SK-N-SH treated with all-trans-retinoic acid at 6 μM for 48 hours (cell line): ENCODE data around the gene ZSWIM8.

Source experiments
- ATAC-seq: fragments of 200-7000 bp; cut with Tn5 transposase; 3 replicates; pipeline ENCODE4 v1.9.1; 2020; ENCODE audit warnings: mild to moderate bottlenecking, moderate library complexity
- BACH2 ChIP-seq: fragments of 250-450 bp; sonication (Bioruptor Pico); IDR thresholded peaks from 2 replicates; pipeline ENCODE4 v1.9.0; 2021; ENCODE audit warnings: mild to moderate bottlenecking, borderline replicate concordance
- CSDC2 ChIP-seq: fragments of 250-450 bp; sonication (Bioruptor Pico); IDR thresholded peaks from 2 replicates; pipeline ENCODE4 v1.5.0; 2020; ENCODE audit warnings: mild to moderate bottlenecking, moderate library complexity
- ESRRG ChIP-seq: fragments of 250-450 bp; sonication (Bioruptor Pico); IDR thresholded peaks from 2 replicates; pipeline ENCODE4 v1.6.1; 2021; ENCODE audit warnings: mild to moderate bottlenecking
- GLIS3 ChIP-seq: fragments of 250-450 bp; sonication (Bioruptor Pico); IDR thresholded peaks from 2 replicates; pipeline ENCODE4 v1.5.0; 2020; ENCODE audit warnings: mild to moderate bottlenecking, moderate library complexity
- ISL1 ChIP-seq: fragments of 250-450 bp; sonication (Bioruptor Pico); IDR thresholded peaks from 2 replicates; pipeline ENCODE4 v2.1.2; 2022; ENCODE audit warnings: mild to moderate bottlenecking, moderate library complexity
- OSR1 ChIP-seq: fragments of 250-450 bp; sonication (Bioruptor Pico); IDR thresholded peaks from 2 replicates; pipeline ENCODE4 v1.8.0; 2022; ENCODE audit warnings: moderate library complexity, mild to moderate bottlenecking, inconsistent platforms
- PPARA ChIP-seq: fragments of 250-450 bp; sonication (Bioruptor Pico); IDR thresholded peaks from 2 replicates; pipeline ENCODE4 v1.5.0; 2020; ENCODE audit warnings: mild to moderate bottlenecking, borderline replicate concordance
- RARB ChIP-seq: fragments of 250-450 bp; sonication (Bioruptor Pico); IDR thresholded peaks from 2 replicates; pipeline ENCODE4 v1.8.0; 2021; ENCODE audit warnings: mild to moderate bottlenecking, moderate library complexity
- SNAI2 ChIP-seq: fragments of 250-450 bp; sonication (Bioruptor Pico); IDR thresholded peaks from 2 replicates; pipeline ENCODE4 v1.5.0; 2020; ENCODE audit warnings: mild to moderate bottlenecking, moderate library complexity
- TCF4 ChIP-seq: fragments of 250-450 bp; sonication (Bioruptor Pico); IDR thresholded peaks from 2 replicates; pipeline ENCODE4 v1.8.0; 2021; ENCODE audit warnings: mild to moderate bottlenecking, moderate library complexity, borderline replicate concordance
- TOX ChIP-seq: fragments of 250-450 bp; sonication (Bioruptor Pico); IDR thresholded peaks from 2 replicates; pipeline ENCODE4 v1.8.0; 2021; ENCODE audit warnings: mild to moderate bottlenecking, moderate library complexity, borderline replicate concordance
- TSHZ2 ChIP-seq: fragments of 250-450 bp; sonication (Bioruptor Pico); IDR thresholded peaks from 2 replicates; pipeline ENCODE4 v1.5.0; 2020; ENCODE audit warnings: mild to moderate bottlenecking, moderate library complexity
- ZFP3 ChIP-seq: fragments of 250-450 bp; sonication (Bioruptor Pico); IDR thresholded peaks from 2 replicates; pipeline ENCODE4 v1.5.0; 2020; ENCODE audit warnings: mild to moderate bottlenecking, moderate library complexity
- ZFP30 ChIP-seq: fragments of 450-650 bp; formaldehyde crosslinking; IDR thresholded peaks from 2 replicates; pipeline ENCODE4 v1.5.0; 2022; ENCODE audit warnings: mild to moderate bottlenecking, moderate library complexity
- ZNF70 ChIP-seq: fragments of 450-650 bp; formaldehyde crosslinking; IDR thresholded peaks from 2 replicates; pipeline ENCODE4 v1.5.0; 2020; ENCODE audit warnings: mild to moderate bottlenecking, moderate library complexity
- ZNF8 ChIP-seq: fragments of 450-650 bp; formaldehyde crosslinking; IDR thresholded peaks from 2 replicates; pipeline ENCODE4 v1.5.0; 2020; ENCODE audit warnings: mild to moderate bottlenecking, moderate library complexity
- TF ChIP-seq, protein P1 (sequence below): fragments of 250-450 bp; sonication (Bioruptor Pico); IDR thresholded peaks from 2 replicates; pipeline ENCODE4 v1.5.1; 2020; ENCODE audit warnings: low read depth, mild to moderate bottlenecking, moderate library complexity
- TF ChIP-seq, protein P2 (sequence below): fragments of 250-450 bp; sonication (Bioruptor Pico); IDR thresholded peaks from 2 replicates; pipeline ENCODE4 v1.8.0; 2020; ENCODE audit warnings: mild to moderate bottlenecking, moderate library complexity, borderline replicate concordance
- TF ChIP-seq, protein P3 (sequence below): fragments of 250-450 bp; sonication (Bioruptor Pico); IDR thresholded peaks from 2 replicates; pipeline ENCODE4 v1.5.1; 2021; ENCODE audit warnings: mild to moderate bottlenecking, moderate library complexity

ZSWIM8 gene

GRCh38 chr10:73758704-73759511 is 26.5 kb upstream of the ZSWIM8 start (continued):
- TF ChIP-seq, protein P1, sequence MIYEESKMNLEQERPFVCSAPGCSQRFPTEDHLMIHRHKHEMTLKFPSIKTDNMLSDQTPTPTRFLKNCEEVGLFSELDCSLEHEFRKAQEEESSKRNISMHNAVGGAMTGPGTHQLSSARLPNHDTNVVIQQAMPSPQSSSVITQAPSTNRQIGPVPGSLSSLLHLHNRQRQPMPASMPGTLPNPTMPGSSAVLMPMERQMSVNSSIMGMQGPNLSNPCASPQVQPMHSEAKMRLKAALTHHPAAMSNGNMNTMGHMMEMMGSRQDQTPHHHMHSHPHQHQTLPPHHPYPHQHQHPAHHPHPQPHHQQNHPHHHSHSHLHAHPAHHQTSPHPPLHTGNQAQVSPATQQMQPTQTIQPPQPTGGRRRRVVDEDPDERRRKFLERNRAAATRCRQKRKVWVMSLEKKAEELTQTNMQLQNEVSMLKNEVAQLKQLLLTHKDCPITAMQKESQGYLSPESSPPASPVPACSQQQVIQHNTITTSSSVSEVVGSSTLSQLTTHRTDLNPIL = no peak
- TF ChIP-seq ESRRG (CRISPR knock-in tag) = no peak
- TF ChIP-seq PPARA (CRISPR knock-in tag) = no peak
- no peak for TF ChIP-seq ZNF70 (CRISPR knock-in tag)
- TF ChIP-seq ISL1 (CRISPR knock-in tag) = no peak
- no peak for TF ChIP-seq ZFP30 (CRISPR knock-in tag)
- TF ChIP-seq, protein P2, sequence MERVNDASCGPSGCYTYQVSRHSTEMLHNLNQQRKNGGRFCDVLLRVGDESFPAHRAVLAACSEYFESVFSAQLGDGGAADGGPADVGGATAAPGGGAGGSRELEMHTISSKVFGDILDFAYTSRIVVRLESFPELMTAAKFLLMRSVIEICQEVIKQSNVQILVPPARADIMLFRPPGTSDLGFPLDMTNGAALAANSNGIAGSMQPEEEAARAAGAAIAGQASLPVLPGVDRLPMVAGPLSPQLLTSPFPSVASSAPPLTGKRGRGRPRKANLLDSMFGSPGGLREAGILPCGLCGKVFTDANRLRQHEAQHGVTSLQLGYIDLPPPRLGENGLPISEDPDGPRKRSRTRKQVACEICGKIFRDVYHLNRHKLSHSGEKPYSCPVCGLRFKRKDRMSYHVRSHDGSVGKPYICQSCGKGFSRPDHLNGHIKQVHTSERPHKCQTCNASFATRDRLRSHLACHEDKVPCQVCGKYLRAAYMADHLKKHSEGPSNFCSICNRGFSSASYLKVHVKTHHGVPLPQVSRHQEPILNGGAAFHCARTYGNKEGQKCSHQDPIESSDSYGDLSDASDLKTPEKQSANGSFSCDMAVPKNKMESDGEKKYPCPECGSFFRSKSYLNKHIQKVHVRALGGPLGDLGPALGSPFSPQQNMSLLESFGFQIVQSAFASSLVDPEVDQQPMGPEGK = no peak
- TF ChIP-seq BACH2 (CRISPR knock-in tag) = no peak
- TF ChIP-seq ZNF8 = no peak
- TF ChIP-seq CSDC2 = no peak
- TF ChIP-seq TCF4 = no peak

- TF ChIP-seq OSR1 (CRISPR knock-in tag) = no peak
- no peak for TF ChIP-seq CSDC2
- no peak for TF ChIP-seq TSHZ2
- TF ChIP-seq RARB (CRISPR knock-in tag) = no peak
- no peak for TF ChIP-seq ZFP30 (CRISPR knock-in tag)
- TF ChIP-seq, protein P2 = no peak
- TF ChIP-seq TOX (CRISPR knock-in tag) = no peak
- ATAC-seq = no peak
Observed at GRCh38 chr10:73759512-73760115, 25.8 kb upstream of the ZSWIM8 start.

GRCh38 chr10:73761781-73762180 is 23.6 kb upstream of the ZSWIM8 start:
- no peak for ATAC-seq
- TF ChIP-seq TCF4 = no peak
- TF ChIP-seq GLIS3 (CRISPR knock-in tag) = no peak
- TF ChIP-seq BACH2 (CRISPR knock-in tag) = no peak
- TF ChIP-seq SNAI2 (CRISPR knock-in tag) = no peak
- TF ChIP-seq ZFP30 (CRISPR knock-in tag) = no peak
- TF ChIP-seq, protein P2 = no peak

DNA sequence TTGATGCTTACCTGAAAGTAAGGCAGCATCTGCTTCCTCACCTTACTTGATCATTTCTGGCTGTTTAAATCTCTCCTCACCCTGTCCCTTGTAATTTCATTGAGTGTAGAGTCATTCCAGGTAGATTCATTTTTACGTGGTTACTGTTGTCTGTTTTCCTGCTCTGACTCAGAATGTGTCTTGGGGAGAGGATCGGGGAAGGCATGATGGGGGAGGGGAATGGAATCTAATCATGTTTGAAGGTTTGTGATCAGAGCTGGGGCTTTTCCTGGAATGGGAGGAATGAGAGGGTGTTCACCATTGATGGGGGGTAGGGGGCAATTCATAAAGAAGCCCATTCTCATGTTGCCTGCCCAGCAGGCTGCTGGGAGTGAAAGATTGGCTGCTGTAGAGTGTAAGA is 22.5 kb upstream of the ZSWIM8 start:
- TF ChIP-seq ZNF8 (no peak), CSDC2 (no peak), ZFP30 (CRISPR knock-in tag) (no peak), TCF4 (no peak), ZFP3 (CRISPR knock-in tag) (no peak), SNAI2 (CRISPR knock-in tag) (no peak), PPARA (CRISPR knock-in tag) (no peak), OSR1 (CRISPR knock-in tag) (no peak)
- TF ChIP-seq, protein P3, sequence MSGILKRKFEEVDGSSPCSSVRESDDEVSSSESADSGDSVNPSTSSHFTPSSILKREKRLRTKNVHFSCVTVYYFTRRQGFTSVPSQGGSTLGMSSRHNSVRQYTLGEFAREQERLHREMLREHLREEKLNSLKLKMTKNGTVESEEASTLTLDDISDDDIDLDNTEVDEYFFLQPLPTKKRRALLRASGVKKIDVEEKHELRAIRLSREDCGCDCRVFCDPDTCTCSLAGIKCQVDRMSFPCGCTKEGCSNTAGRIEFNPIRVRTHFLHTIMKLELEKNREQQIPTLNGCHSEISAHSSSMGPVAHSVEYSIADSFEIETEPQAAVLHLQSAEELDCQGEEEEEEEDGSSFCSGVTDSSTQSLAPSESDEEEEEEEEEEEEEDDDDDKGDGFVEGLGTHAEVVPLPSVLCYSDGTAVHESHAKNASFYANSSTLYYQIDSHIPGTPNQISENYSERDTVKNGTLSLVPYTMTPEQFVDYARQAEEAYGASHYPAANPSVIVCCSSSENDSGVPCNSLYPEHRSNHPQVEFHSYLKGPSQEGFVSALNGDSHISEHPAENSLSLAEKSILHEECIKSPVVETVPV (CRISPR knock-in tag) = no peak
- TF ChIP-seq, all 23 proteins: peak for 0
- ATAC-seq = peak; percentile 60
